ENCODE measurements around the gene NSUN4. TPM values are rescaled to one million over a fixed set of nuclear protein-coding genes. Genes with fewer than 3 reads are reported as not detected.
"Not testable (repeated sequence)": the region's sequence is repeated elsewhere in the genome, so short reads cannot be mapped to it uniquely, and the experiment has no call there.

The NSUN4 gene
- total RNA-seq, 3 donors from 2014 or later, result 18.5 to 20.6 (median 20.5) TPM

GRCh38 chr1:46344481-46344880, 3.9 kb downstream of the NSUN4 start:
- Histone ChIP-seq H3K9me3 (no peaks in the 10 kb centered on the region), H3K4me3 (no peak overlapping the region), H3K4me1 (ENCODE audit: low read depth) (peaks cover 10% of the 10 kb centered on the region), H3K36me3 (ENCODE audit: low read depth) (peaks cover 4% of the 10 kb centered on the region)
- no peak for TF ChIP-seq CTCF (IDR thresholded peaks at IDR 0.05)
- intact Hi-C loops (cut with DNase I, micrococcal nuclease), result no loop called here
- ATAC-seq (no peak), DNase-seq (no peak)

DNA sequence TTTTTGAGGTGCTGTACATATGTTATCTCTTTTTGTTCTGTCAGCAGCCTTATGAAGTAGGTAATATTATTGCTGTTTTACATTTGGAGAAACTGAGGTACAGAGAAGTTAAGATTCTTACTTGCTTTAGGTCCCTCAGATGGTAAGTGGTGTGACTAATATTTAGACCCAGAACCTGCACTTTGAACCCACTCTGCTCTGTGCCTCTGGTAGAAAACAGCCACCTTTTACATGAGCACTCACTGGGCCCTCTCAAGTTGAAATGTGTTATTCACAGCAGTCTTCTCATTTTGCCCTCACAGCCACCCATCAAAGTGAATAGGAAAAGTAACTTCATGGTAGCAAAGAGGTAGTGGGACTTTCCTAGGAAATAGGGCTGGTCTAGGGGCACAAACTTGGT, 4.7 kb downstream of the NSUN4 start:
- DNase-seq (no peak), ATAC-seq (no peak)
- no peak for TF ChIP-seq CTCF (IDR thresholded peaks at IDR 0.05)
- H3K9me3 ChIP-seq, result no peaks in the 10 kb centered on the region
- no peak overlapping the region for H3K4me3 ChIP-seq
- intact Hi-C loops (cut with DNase I, micrococcal nuclease), result no loop called here
- H3K36me3 ChIP-seq (ENCODE audit: low read depth), result peaks cover 4% of the 10 kb centered on the region
- H3K4me1 ChIP-seq (ENCODE audit: low read depth), result peaks cover 10% of the 10 kb centered on the region

DNA sequence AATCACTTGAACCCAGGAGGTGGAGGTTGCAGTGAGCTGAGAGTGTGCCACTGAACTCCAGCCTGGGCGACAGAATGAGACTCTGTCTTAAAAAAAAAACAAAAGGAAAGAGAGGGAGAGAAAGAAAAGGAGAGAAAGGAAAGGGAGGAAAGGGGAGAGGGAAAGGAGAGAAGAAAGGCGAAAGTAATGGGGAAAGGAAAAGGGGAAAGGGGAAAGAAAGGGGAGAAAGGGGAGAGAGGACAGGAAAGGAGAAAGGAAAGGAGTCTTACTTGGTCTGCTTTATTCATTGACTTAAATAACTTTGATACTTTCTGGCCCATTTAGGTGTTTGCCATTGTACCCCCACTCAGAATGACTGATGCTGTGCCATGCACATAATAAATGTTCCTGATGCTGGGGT, 11.8 kb downstream of the NSUN4 start:
- H3K4me3 ChIP-seq, result no peak overlapping the region
- H3K9me3 ChIP-seq, result no peaks in the 10 kb centered on the region
- no peaks in the 10 kb centered on the region for H3K36me3 ChIP-seq (ENCODE audit: low read depth)
- ATAC-seq (no peak), DNase-seq (no peak)
- no peaks in the 10 kb centered on the region for H3K4me1 ChIP-seq (ENCODE audit: low read depth)
- intact Hi-C loops (cut with DNase I, micrococcal nuclease), result no loop called here
- TF ChIP-seq CTCF (IDR thresholded peaks at IDR 0.05), result no peak

DNA sequence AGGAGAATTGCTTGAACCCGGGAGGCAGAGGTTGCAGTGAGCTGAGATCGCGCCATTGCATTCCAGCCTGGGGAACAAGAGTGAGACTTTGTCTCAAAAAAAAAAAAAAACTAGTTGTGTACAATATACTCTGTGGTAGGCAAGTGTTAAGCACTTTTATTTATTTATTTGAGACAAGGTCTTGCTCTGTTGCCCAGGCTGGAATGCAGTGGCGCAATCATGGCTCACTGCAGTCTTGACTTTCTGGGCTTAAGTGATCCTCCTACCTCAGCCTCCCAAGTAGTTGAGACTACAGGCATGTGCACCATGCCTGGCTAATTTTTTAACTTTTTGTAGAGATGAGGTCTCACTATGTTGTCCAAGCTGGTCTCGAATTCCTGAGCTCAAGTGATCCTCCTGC, 15.3 kb downstream of the NSUN4 start:
- intact Hi-C loops (cut with DNase I, micrococcal nuclease); H3K9me3 ChIP-seq; H3K36me3 ChIP-seq (ENCODE audit: low read depth); H3K4me1 ChIP-seq (ENCODE audit: low read depth); DNase-seq; H3K4me3 ChIP-seq; ATAC-seq: not testable (repeated sequence)

GRCh38 chr1:46362158-46362557, 21.6 kb downstream of the NSUN4 start:
- H3K4me1 ChIP-seq (ENCODE audit: low read depth), result no peaks in the 10 kb centered on the region
- intact Hi-C loops (cut with DNase I, micrococcal nuclease), result no loop called here
- ATAC-seq (no peak), DNase-seq (no peak)
- no peak for TF ChIP-seq CTCF (IDR thresholded peaks at IDR 0.05)
- peaks cover 4% of the 10 kb centered on the region for H3K36me3 ChIP-seq (ENCODE audit: low read depth)
- no peaks in the 10 kb centered on the region for H3K9me3 ChIP-seq
- H3K4me3 ChIP-seq, result no peak overlapping the region

DNA sequence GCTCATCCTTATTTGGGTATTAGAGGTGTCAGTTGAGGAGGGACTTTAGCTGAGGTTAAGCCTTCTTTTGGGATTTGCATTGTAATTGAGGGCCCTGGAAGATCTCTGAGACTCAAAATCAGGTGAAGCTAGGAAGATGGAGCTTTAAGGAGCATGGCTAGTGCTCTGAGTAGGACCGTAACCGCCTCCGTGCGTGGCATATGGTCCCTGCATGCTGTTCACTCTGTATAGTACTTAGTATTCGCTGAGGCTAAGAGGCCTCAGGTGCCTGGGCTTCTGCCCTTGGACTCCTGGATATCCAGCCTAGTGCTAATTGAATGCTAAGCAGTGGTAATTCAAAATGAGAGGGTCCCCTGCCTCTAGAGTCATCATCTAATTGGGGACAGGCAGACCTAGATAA, 22.5 kb downstream of the NSUN4 start:
- DNase-seq, result no peak
- no peak overlapping the region for H3K4me3 ChIP-seq
- no peaks in the 10 kb centered on the region for H3K9me3 ChIP-seq
- intact Hi-C loops (cut with DNase I, micrococcal nuclease), result no loop called here
- no peak for TF ChIP-seq CTCF (IDR thresholded peaks at IDR 0.05)
- H3K4me1 ChIP-seq (ENCODE audit: low read depth), result no peaks in the 10 kb centered on the region
- no peak for ATAC-seq
- H3K36me3 ChIP-seq (ENCODE audit: low read depth), result peaks cover 4% of the 10 kb centered on the region

Measured in mucosa of descending colon (tissue), 3 donors.